Fibroblast of lung (primary cell): ENCODE measurements around the gene JPH3. TPM values are rescaled to one million over a fixed set of nuclear protein-coding genes. Genes with fewer than 3 reads are reported as not detected.

Experiments
- polyA plus RNA-seq, 2 donors: library from polyadenylated mRNA; depleted of rRNA in 1 of 2; stranded (reverse) in 1 of 2; unstranded in 1 of 2; fragments of >200 nt; gene quantifications; 2 replicates each; pipeline ENCODE4 v1.2.1, GENCODE V29; 2011 to 2012; ENCODE audit warnings: missing spikeins in 1 of 2
- total RNA-seq: library from RNA; depleted of rRNA; stranded (reverse); fragments of >200 nt; gene quantifications from 2 replicates; pipeline ENCODE4 v1.2.1, GENCODE V29; 2014

The JPH3 gene
- total and polyA plus RNA-seq, 2 donors (not counting 1 experiment from before 2014, with no cell fraction given), result 0.01 TPM; not detected in 1

Other genes with a start within 250 kb of the JPH3 start
- gene FBXO31, start 218.7 kb upstream of the JPH3 start, total RNA-seq, result 38.5 and 40.3 TPM in 2 replicates
- gene FBXO31, start 218.7 kb upstream of the JPH3 start, polyA plus RNA-seq, result 13.5 and 17.6 TPM in 2 replicates
- gene MAP1LC3B, start 210.2 kb upstream of the JPH3 start, total RNA-seq, result 28.0 and 41.1 TPM in 2 replicates
- gene MAP1LC3B, start 210.2 kb upstream of the JPH3 start, polyA plus RNA-seq, result 50.6 and 67.6 TPM in 2 replicates
- gene ZCCHC14, start 109.5 kb upstream of the JPH3 start, total RNA-seq, result 15.4 and 16.3 TPM in 2 replicates
- gene ZCCHC14, start 109.5 kb upstream of the JPH3 start, polyA plus RNA-seq, result 6.4 and 8.6 TPM in 2 replicates
- gene KLHDC4, start 163.5 kb downstream of the JPH3 start, total RNA-seq, result 17.8 and 18.5 TPM in 2 replicates
- 7.3 and 13.8 TPM in 2 replicates for gene KLHDC4, start 163.5 kb downstream of the JPH3 start, polyA plus RNA-seq